GM19351 (cell line): ENCODE data around the gene DOLK.

Source experiments
- ATAC-seq: cut with Tn5 transposase; IDR thresholded peaks from one replicate; pipeline ENCODE4 v1.9.1; 2021; ENCODE audit warnings: mild to moderate bottlenecking, moderate library complexity; ENCODE audit not compliant: unreplicated experiment

Gene DOLK

DNA sequence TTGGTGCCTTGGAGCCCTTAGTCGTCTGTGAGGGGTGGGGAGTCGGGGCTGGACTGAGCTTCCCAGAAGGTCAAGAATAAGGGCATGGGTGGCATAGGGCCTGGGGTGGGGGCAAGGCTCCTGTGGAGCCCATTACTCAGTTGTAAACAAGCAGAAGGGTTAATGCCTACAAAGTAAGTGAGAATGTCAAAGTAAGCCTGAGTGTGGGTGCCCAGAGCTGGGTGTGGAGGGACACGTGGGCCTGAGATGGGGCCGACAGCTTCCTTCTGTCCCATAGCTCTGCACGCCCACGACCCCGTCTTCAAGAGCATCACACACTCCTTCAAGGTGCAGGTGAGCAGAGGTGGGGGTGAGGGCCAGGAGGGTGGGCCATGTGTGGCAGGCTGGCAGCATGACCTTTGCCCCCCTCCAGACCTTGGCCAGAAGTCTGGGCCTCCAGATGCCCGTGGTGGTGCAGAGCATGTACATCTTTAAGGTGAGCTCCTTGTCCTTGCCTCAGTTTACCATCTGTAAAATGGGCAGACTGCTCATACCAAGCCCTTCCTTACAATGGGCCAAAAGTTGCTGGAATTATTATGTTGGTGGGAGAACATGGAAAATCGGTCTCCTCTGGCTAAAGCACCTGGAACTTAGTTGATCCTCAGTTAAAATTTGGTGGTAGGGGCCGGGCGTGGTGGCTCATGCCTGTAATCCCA lies 11.1 kb downstream of the DOLK start:
- ATAC-seq = no peak

DNA sequence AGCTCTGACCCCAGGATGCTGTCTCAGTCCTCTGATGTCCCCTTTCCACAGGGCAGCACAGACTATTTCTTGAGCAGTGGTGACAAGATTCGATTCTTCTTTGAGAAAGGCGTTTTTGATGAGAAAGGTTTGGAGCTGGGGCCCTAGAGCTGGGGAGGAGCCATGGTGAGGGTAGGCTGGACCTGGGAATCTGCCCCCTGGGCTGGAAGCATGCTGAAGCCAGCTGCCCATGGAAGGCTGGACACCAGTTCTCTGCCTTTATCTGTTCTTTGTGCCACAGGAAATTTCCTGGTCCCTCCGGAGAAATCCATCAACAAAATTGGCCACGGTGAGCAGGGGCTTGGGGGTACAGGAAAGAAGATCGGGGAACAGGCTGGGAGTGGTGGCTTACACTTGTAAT lies 13.7 kb downstream of the DOLK start:
- ATAC-seq = no peak

DNA sequence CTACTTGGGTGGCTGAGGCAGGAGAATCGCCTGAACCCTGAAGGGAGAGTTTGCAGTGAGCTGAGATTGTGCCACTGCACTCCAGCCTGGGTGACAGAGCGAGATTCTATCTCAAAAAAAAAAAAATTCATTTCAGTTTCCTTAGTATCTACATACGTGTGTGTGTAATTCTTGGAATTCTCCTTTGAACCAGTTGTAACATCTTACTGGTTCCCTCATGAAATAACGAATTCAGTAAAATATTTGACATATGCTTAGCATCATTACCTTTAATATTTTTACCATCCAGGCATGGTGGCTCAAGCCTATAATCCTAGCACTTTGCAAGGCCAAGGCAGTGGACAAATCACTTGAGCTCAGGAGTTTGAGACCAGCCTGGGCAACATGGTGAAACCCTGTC lies 17.8 kb downstream of the DOLK start:
- no peak for ATAC-seq

DNA sequence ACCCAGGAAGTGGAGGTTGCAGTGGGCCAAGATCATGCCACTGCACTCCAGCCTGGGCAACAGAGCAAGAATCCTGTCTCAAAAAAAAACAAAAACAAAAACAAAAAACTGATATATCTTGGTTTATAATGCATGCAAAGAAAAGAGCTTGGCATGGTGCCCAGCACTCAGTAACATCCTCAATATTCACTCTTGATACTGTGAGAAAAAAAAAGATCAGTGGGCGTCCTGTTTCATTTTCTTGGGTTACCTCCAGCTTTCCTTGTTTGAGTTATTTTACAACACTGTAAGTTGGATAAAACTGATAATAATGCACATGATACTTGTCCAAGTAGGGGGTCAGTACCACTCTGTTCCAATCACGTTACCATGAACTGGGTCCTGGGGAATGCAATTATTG lies 18.8 kb downstream of the DOLK start:
- no peak for ATAC-seq

DNA sequence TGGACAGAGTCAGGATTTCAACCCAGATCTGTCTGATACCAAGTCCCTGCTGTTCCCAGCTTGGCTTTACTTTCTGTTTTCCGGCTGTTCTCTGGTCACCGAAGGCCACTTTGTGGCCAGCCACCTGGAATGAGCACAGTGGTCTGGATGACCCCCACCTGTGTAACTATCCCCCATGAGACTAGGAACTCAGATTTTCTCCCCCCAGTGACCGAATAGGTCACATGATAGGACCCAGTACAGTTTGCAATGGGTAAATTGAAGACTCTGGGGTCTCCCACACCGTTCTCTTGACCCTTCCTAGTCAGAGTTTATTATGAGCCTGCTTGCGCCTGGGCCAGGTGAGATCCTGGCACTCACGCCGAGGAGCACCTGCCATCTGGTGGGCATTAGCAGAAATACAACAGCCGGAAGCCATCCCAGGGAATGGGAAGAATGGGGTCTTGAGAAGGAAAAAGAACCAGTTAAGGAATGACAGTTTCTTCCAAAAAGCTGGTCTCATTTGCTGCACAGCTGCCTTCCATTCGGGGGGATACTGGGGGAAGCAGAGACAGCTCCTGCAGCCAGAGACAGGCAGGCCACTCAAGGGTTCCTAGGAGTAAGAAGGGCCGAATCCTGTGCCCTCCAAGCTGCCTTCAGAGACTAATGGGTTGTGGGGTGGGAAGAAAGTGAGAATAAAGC lies 19.5 kb downstream of the DOLK start:
- no peak for ATAC-seq

DNA sequence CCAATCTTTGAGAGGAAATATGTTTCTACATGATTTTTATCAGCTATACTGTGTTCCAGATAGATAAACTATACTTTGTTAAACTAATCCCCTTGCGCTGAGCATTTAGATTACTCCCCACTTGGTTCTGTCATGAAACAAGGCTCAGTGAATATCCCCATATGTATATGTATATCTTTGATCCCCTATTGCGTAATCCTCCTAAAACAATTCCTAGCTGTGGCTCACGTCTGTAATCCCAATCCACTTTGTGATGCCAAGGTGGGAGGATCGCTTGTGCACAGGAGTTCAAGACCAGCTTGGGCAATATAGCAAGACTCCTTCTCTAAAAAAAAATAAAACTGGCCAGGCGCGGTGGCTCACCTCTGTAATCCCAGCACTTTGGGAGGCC lies 23.9 kb downstream of the DOLK start:
- ATAC-seq = no peak

DNA sequence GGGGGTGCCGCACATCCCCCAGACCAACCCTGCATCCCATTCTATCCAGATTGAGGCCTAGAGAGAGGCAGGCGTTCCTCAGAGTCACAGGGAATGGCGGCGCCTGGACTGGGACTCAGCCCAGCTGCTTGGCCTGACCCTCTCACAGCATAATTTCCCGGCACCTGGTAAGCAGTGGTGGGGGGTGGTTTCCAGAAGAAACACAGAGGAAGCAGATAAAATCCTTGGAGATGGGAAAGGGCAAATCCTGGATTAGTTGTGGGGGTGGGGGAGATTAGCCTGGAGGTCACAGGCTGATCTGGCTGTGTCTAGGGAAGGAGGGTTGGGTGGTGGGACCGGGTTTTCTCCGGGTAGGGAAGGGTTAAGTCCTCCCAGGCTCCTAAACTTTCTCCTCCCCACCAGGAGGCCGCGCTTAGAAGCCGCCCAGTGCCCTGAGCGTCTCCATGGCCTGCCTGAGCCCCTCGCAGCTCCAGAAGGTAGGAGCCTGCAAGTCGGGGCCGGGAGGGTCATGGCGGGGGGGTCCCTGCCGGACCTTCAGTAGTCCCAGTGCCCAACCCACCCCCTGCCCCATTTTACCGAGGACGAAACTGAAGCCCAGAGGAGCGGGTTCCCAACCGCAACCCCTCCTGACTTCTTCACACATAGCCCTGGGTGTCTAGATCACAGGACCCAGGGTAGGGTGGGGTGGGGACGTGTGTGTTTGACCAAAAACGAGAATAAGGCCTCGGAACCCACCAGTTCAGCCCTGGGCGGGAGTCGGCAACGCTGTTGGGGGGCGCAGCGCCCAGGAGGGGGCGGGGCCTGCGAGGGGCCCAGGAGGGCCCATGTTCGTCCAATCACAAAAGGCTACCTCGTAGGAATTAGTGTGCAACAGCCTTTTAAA lies 25.3 kb downstream of the DOLK start:
- no peak for ATAC-seq

DNA sequence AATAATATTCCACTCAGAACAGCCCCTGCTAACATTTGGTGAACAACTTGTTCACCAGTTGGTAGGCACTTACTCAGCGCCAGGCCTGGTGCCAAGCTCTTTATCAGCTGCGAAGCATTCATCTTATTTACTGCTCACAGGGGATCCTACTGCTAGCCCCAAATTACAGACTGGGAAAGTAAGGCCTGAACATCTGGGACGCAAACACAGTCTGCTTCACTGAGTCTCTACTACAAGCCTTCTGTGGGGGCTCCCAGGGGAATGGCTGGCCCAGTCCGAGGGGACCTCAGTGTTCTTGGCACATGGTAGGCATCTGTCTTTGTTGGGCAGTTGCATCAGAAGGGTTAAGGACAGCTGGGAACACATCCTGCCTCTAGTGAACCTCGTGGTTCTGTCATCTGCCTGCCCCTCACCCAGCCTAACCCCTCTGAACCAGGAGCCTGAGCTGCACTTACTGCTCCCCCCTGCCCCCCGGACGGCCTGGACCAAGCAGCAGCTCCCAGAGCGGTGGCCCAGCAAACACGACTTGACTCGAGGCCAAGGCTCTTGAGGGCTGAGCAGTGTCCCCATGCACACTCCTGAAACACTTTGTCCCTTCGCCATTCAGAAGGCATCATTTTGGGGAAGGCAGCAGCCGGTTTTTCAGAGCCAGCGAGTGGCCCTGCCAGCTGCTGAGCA lies 26.9 kb downstream of the DOLK start, which contains the start of gene PHYHD1:
TSS of gene PHYHD1 (plus strand) at position 602 of the 678 bp plus-strand sequence. CDS start 1,342 bp downstream, outside the sequence.
- ATAC-seq = no peak

DNA sequence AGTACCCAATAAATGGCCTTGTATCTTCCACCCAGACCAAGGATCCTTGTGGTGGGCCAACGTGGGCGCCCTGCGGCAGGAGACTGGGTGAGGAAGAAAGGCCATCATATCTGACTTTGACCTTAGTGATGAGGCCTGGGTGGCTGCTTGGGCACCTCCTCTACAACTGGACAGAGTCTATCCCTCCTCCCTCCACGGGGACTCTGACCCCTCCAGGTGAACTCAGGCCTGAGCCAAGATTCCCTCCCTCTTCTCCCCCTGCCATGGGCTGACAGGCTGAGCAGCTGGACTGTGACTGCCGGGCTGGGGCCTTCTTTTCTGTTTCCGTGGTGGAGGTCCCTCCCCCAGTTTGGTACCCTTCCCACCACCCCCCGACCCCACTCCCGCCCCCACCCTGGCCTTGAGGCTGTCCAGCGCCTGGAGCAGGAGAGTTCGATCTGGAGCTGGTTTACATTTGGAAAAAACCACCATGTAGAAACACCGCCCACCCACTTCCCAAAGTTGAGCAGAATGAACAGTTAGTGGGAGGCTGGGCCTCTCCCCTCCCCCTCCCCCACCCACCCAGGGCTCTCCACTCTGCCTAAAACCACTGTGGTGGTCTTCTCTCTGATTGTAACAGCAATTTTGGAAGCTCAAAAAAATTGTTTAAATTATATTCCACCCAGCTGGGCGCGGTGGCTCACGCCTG lies 27.9 kb downstream of the DOLK start:
- ATAC-seq = no peak

DNA sequence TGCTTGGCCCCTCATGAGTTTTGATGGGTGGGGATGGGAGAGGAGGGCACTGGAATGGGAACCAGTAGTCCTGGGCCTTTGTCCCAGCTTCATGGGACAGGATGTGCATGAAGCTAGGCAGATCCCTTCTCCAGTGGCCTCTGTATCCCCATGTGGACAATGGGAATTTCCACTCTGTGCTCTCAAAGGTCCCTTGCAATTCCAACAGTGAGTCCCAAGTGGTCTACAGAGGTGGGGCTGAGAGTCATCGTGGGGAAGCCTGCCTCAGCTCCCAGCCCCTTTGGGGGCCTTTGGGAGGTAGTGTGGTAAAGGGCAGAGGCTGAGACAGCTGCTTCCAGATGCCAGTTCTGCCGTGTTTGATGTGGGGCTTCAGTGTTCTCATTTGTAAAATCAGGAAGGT lies 28.5 kb downstream of the DOLK start:
- no peak for ATAC-seq

DNA sequence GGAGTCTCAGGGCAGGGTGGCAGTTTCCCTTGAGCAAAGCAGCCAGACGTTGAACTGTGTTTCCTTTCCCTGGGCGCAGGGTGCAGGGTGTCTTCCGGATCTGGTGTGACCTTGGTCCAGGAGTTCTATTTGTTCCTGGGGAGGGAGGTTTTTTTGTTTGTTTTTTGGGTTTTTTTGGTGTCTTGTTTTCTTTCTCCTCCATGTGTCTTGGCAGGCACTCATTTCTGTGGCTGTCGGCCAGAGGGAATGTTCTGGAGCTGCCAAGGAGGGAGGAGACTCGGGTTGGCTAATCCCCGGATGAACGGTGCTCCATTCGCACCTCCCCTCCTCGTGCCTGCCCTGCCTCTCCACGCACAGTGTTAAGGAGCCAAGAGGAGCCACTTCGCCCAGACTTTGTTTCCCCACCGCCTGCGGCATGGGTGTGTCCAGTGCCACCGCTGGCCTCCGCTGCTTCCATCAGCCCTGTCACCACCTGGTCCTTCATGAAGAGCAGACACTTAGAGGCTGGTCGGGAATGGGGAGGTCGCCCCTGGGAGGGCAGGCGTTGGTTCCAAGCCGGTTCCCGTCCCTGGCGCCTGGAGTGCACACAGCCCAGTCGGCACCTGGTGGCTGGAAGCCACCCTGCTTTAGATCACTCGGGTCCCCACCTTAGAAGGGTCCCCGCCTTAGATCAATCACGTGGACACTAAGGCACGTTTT lies 30.1 kb downstream of the DOLK start:
- no peak for ATAC-seq

DNA sequence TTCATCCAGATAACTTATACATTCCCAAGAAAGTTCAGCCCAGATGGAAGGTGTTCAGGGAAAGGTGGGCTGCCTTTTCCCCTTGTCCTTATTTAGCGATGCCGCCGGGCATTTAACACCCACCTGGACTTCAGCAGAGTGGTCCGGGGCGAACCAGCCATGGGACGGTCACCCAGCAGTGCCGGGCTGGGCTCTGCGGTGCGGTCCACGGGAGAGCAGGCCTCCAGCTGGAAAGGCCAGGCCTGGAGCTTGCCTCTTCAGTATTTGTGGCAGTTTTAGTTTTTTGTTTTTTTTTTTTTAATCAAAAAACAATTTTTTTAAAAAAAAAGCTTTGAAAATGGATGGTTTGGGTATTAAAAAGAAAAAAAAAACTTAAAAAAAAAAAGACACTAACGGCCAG lies 30.7 kb downstream of the DOLK start:
- ATAC-seq = no peak

DNA sequence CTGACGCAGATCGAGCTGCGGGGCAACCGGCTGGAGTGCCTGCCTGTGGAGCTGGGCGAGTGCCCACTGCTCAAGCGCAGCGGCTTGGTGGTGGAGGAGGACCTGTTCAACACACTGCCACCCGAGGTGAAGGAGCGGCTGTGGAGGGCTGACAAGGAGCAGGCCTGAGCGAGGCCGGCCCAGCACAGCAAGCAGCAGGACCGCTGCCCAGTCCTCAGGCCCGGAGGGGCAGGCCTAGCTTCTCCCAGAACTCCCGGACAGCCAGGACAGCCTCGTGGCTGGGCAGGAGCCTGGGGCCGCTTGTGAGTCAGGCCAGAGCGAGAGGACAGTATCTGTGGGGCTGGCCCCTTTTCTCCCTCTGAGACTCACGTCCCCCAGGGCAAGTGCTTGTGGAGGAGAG lies 31.2 kb downstream of the DOLK start:
- no peak for ATAC-seq

DNA sequence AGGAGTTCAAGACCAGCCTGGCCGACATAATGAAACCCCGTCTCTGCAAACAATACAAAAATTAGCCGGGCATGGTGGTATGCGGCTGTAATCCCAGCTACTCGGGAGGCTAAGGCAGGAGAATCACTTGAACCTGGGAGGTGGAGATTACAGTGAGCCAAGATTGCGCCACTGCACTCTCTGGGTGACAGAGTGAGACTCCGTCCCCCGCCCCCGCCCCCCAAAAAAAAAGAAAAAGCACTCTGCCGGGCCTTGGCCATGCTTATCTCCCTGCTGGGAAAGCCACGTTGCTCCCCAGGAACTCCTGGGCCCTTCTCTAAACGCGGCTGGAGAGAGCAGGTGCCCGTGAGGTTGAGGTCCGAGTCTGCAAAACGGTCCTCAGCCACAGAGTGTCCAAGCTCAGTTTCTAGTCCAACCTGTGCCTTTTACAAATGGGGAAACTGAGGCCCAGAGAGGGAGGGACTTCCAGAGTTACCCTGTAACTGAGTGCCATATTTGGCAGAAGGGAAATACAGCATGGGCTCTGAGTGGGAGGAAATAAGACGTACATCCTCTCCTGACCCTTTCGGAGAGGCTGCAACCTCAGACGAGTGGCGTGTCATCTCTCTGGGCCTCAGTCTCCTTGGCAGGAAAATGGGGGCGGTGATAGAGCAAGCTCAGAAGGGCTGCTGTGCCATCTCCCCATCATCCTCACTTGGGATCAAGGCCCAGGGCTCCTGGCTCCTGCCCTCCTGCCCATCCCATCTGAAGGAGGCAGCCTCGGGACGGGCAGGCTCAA lies 33.2 kb downstream of the DOLK start:
- no peak for ATAC-seq

DNA sequence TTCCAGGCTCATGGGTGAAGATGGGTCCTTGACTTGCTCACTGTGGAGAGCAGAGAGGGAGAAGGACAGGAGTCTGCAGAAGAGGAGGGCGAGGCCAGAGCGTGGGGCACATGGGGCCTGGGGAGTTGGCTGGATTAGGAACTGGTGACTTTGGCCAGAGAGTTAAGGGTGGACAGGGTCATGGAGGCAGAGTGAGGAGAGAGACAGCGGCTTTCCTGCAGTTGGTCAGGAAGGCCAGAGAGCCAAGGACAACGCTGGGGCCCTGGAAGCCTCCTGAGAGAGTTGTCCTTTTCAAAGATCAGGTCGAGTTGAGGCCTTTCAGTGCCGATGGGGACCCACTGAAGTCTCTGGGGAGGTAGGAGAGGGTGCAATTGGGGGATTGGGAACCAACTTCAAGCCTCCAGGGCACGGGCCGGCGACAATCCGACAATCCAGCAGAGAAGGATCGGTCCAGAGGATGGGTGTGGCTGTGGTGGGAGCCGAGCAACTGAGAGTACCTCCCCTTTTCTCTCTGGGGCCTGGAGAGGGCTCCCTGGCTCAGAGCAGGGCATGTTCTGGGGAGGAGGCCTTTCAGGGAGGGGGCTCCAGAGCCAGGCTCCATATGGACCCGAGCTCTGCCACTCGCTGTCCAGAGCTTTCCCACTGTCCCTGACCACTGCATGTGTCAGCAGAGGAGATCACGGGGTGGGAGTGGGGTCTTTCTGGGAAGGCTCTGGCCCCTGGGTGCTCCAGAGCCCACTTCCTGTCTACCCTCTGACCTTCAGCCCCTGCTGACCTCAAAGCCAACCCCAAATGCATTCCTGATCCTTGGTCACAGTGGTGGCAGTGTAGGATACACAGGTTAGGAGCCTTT lies 34.1 kb downstream of the DOLK start:
- no peak for ATAC-seq

DNA sequence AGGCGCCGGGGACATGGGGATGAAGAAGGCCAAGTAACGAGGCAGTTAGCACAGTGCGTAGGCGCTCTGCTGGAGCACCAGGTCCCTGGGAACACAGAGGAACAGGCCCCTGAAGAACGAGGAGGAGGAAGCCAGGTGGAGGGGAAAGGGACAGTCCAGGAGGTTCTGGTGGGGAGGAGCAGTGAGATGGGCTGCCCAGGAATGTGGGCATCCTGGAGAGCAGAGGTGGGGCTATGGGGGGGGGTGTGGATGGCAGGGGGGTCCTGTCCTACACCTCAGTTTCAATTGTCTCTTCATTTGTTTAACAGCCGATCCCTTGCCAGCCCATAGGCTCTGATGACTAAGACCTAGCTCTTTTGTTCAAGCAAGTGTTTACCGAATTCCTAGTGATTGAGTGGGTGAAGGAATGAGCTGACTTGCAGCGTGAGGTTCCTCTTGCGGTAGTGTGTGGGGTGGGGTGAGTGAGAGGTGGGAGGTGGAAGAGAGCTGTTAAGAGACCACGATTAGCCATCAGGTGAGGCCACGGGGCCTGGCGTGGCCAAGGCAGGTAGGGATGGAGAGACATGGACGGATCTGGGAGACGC lies 35.0 kb downstream of the DOLK start:
- no peak for ATAC-seq

DNA sequence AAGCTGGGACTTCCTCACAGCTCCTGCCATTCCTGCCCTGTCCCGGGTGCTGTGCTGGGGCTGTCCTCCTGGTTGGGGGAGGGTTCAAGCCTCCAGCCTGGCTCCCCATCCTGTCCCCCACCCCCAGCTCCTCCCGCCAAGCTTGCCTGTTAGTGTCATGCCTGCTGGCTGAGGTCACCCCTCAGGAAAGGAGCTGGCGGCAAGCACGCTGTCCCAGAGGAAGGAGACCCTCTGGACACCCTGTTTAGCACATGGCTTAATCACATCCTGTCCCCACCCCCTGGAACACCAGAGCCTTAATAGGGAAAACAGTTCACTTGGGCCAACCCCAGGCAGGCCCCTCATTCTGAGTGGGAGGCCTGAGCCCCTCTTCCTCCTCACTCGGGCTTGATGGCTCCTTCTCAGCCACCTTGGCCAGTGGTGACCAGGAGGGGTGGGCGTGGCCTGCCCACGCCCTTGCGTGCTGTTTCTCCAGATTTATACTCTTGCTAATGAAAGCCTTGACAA lies 35.8 kb downstream of the DOLK start:
- ATAC-seq = no peak

DNA sequence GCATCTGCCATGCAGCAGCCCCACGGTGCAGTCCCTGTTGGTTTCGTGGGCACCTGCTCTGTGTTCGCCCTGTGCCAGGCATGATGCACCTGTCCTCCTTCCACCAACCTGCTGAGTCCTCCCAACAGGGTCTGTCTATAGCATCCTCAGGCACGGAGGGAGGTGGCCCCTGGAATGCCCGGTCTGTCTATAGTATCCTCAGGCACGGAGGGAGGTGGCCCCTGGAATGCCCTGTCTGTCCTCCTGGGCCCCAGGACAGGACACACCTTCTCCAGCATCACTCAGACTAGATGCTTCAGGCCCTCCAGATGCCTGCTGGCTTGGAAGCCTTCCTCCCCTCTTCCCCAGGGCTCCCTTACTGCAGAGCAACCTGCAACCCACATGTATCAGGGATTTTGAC lies 36.5 kb downstream of the DOLK start:
- ATAC-seq = no peak
